ENCODE data around the gene CDK5RAP1.
A peak's percentile ranks its signal among the peaks of the same experiment; 100 is the strongest.

The CDK5RAP1 gene

DNA sequence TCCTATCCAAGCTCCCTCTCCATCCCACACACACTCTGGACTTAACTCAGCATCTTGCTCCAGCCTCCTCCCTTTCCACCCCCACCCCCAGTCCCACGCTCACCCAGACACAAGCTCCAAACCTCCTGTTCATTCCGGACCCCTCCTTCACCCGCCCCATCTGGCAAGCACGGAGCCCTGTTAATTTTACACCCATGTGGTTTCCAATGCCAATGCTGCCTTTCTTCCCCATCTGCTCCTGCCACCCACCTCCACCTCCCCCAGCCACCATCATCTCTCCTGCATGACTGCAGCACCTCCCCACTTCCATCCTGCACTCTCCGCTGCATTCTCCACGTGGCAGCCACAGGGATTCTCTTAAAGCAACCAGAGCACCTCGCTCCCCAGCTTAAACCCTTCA lies 9.9 kb upstream of the CDK5RAP1 start:
- DNase-seq (ENCODE audit: low spot score in 2 of 2) (no peak), ATAC-seq (replicated peaks; ENCODE audit: extremely low read depth, poor library complexity, severe bottlenecking) (no peak)
- peak overlapping the region; percentile 58 for H3K27ac Mint-ChIP-seq (ENCODE audit: low read depth)
- peaks cover 2% of the 10 kb centered on the region for H3K36me3 Mint-ChIP-seq (ENCODE audit: insufficient read depth)
- no peak overlapping the region for H3K4me3 Mint-ChIP-seq
- no peaks in the 10 kb centered on the region for H3K9me3 Mint-ChIP-seq
- H3K27me3 Mint-ChIP-seq: no peaks in the 10 kb centered on the region
- H3K4me1 Mint-ChIP-seq: peaks cover 9% of the 10 kb centered on the region

DNA sequence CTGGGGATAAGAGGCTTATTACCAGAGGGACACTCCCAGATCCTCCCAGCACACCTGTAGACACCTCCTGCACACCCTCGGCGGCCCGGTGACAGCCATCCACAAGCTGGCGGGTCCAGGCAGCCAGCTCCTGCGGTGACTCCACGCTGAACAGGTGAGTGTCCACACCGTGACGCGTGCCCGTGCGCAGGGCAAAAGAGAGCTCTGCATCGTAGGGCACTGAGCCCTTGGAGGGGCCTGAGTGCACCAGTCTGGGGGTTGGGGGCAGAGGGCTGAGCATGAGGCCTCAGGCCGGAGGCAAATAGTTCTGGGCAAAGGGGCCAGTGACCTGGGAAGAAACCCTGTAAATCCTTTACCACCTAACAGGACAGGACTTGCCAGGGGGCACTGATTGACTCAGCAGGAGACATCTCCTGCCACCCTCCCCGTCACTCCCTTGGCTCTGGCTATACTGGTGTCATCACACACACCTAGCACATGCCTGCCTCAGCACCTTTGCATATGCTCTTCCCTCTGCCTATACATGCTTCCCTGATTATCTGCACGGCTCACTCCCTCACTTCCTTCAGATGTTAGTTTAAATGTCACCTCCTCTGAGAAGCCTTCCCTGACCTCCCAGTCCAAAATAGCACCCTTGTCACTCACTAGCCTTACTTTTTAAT lies 8.9 kb upstream of the CDK5RAP1 start:
- H3K4me1 Mint-ChIP-seq: peaks cover 9% of the 10 kb centered on the region
- no peak overlapping the region for H3K4me3 Mint-ChIP-seq

GRCh38 chr20:33408716-33409654 lies 7.7 kb upstream of the CDK5RAP1 start:
- Mint-ChIP-seq H3K4me3 (no peak overlapping the region), H3K9me3 (no peaks in the 10 kb centered on the region), H3K27me3 (no peaks in the 10 kb centered on the region), H3K27ac (ENCODE audit: low read depth) (no peak overlapping the region), H3K4me1 (peaks cover 13% of the 10 kb centered on the region), H3K36me3 (ENCODE audit: insufficient read depth) (peaks cover 2% of the 10 kb centered on the region)
- DNase-seq (ENCODE audit: low spot score in 2 of 2) (no peak), ATAC-seq (replicated peaks; ENCODE audit: extremely low read depth, poor library complexity, severe bottlenecking) (no peak)

More for the DNA sequence above, 8.9 kb upstream of the CDK5RAP1 start:
- no peak for ATAC-seq (replicated peaks; ENCODE audit: extremely low read depth, poor library complexity, severe bottlenecking)
- no peak for DNase-seq (ENCODE audit: low spot score in 2 of 2)
- H3K27ac Mint-ChIP-seq (ENCODE audit: low read depth): peak overlapping the region; percentile 58
- no peaks in the 10 kb centered on the region for H3K27me3 Mint-ChIP-seq
- no peaks in the 10 kb centered on the region for H3K9me3 Mint-ChIP-seq
- peaks cover 2% of the 10 kb centered on the region for H3K36me3 Mint-ChIP-seq (ENCODE audit: insufficient read depth)

DNA sequence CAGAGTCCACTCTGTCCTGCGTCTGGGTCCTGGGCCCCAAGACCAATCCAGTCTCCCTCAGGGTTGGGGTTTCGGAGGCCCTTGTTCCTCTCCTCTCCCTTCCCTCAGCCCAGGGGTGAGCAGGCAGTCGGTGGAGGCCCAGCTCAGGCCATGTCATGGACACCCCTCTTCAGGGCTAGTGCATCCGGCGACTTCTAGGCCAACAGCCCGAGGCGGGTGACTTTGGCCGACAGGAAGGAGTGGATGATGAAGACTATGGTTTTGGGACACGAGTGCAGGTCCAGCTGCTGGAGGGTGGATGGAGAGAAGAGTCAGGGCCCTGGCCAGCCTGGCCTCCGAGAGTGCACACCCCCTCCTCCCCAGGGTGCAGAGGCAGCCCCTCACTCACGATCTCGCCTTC lies 7.0 kb upstream of the CDK5RAP1 start:
- Mint-ChIP-seq H3K27me3 (no peaks in the 10 kb centered on the region), H3K36me3 (ENCODE audit: insufficient read depth) (peaks cover 2% of the 10 kb centered on the region), H3K9me3 (no peaks in the 10 kb centered on the region), H3K4me3 (no peak overlapping the region), H3K4me1 (peaks cover 18% of the 10 kb centered on the region), H3K27ac (ENCODE audit: low read depth) (no peak overlapping the region)
- ATAC-seq (replicated peaks; ENCODE audit: extremely low read depth, poor library complexity, severe bottlenecking) (no peak), DNase-seq (ENCODE audit: low spot score in 2 of 2) (no peak)

DNA sequence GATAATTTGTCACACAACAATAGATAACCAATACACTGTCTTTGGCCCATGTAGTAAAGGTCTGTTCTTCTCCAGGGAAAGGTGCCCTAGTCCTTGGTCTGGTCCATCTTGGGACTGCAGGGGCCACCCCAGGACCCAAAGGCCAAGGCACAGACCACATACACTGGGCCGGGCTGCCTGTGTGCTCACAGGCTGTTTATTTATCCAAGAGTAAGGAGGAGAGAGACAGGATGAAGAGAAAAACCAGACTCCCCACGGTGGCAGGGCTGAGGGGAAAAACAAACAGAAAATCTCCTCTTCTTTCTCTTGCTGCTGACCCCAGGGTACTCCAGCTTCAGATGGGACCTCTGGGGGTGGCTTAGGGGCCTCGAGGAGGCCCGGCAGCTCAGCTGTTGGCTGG lies 6.5 kb upstream of the CDK5RAP1 start:
- H3K36me3 Mint-ChIP-seq (ENCODE audit: insufficient read depth): peaks cover 2% of the 10 kb centered on the region
- no peaks in the 10 kb centered on the region for H3K9me3 Mint-ChIP-seq
- no peak overlapping the region for H3K4me3 Mint-ChIP-seq
- H3K27ac Mint-ChIP-seq (ENCODE audit: low read depth): no peak overlapping the region
- DNase-seq (ENCODE audit: low spot score in 2 of 2) (no peak), ATAC-seq (replicated peaks; ENCODE audit: extremely low read depth, poor library complexity, severe bottlenecking) (no peak)
- peaks cover 18% of the 10 kb centered on the region for H3K4me1 Mint-ChIP-seq
- H3K27me3 Mint-ChIP-seq: no peaks in the 10 kb centered on the region

DNA sequence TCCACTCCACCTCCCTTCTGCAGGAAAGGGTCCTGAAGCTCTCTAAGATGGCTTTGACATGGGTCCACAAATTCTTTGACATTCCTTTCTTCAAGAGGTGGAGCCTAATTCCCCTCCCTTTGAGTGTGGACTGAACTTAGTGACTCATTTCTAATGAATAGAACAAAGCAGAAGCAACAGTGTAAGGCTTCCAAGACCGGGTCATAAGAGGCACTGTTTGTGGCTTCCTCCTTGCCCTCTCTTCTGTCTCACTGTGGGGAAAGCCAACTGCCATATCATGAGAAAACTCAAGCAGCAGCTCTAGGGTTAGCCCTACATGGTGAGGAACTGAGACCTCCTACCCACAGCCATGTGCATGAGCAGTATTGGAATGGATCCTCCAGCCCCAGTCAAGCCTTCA lies 5.9 kb upstream of the CDK5RAP1 start:
- H3K27ac Mint-ChIP-seq (ENCODE audit: low read depth): no peak overlapping the region
- no peaks in the 10 kb centered on the region for H3K27me3 Mint-ChIP-seq
- peaks cover 2% of the 10 kb centered on the region for H3K36me3 Mint-ChIP-seq (ENCODE audit: insufficient read depth)
- peaks cover 23% of the 10 kb centered on the region for H3K4me1 Mint-ChIP-seq
- no peaks in the 10 kb centered on the region for H3K9me3 Mint-ChIP-seq
- no peak overlapping the region for H3K4me3 Mint-ChIP-seq
- DNase-seq (ENCODE audit: low spot score in 2 of 2): no peak
- ATAC-seq (replicated peaks; ENCODE audit: extremely low read depth, poor library complexity, severe bottlenecking): no peak

GRCh38 chr20:33404281-33404680 lies 3.0 kb upstream of the CDK5RAP1 start:
- peak overlapping the region; percentile 4 for H3K4me3 Mint-ChIP-seq

DNA sequence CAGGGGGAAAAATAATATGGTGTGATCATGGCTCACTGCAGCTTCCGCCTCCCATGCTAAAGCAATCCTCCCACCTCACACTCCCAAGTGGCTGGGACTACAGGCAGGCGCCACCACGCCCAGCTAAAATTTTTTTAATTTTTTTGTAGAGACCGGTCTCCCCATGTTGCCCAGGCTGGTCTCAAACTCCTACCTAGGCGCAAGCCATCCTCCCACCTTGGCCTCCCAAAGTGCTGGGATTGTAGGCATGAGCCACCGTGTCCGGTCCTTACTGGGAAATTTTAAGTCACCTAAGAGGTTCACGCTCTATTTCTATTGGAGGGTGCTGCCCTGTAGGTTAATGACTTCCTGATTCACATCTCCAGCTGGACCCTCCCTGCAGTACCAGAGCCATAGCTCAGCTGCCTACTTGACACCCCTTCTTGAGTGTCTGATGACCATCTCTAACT lies 626 bp upstream of the CDK5RAP1 start:
- ATAC-seq (replicated peaks; ENCODE audit: extremely low read depth, poor library complexity, severe bottlenecking) (no peak), DNase-seq (ENCODE audit: low spot score in 2 of 2) (no peak)
- H3K9me3 Mint-ChIP-seq: no peaks in the 10 kb centered on the region
- H3K4me1 Mint-ChIP-seq: peaks cover 51% of the 10 kb centered on the region
- H3K36me3 Mint-ChIP-seq (ENCODE audit: insufficient read depth): peaks cover 6% of the 10 kb centered on the region
- H3K27ac Mint-ChIP-seq (ENCODE audit: low read depth): peak overlapping the region; percentile 90
- no peaks in the 10 kb centered on the region for H3K27me3 Mint-ChIP-seq
- H3K4me3 Mint-ChIP-seq: peak overlapping the region; percentile 99

More at GRCh38 chr20:33404281-33404680, 3.0 kb upstream of the CDK5RAP1 start:
- Mint-ChIP-seq H3K27ac (ENCODE audit: low read depth) (no peak overlapping the region), H3K9me3 (no peaks in the 10 kb centered on the region), H3K27me3 (no peaks in the 10 kb centered on the region), H3K36me3 (ENCODE audit: insufficient read depth) (peaks cover 3% of the 10 kb centered on the region), H3K4me1 (peaks cover 38% of the 10 kb centered on the region)
- ATAC-seq (replicated peaks; ENCODE audit: extremely low read depth, poor library complexity, severe bottlenecking) (no peak), DNase-seq (ENCODE audit: low spot score in 2 of 2) (no peak)

DNA sequence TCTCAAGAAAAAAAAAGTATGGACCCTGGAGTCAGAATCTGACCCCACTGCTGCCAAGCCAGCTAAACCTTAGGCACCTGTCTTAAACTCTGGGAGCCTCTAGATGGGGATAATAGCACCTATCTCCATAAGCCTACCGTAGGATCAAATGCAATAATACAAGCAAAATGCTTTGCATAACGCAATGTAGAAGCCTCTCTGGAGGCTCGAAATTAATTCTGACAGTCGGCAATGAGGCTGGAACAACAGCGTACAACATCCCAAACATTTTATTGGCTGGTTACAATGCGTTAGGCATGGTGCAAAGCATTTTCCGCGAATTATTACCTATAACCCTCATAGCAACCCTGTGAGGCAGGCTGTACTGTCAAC lies 521 bp downstream of the CDK5RAP1 start:
- no peaks in the 10 kb centered on the region for H3K27me3 Mint-ChIP-seq
- H3K9me3 Mint-ChIP-seq: no peaks in the 10 kb centered on the region
- DNase-seq (ENCODE audit: low spot score in 2 of 2) (no peak), ATAC-seq (replicated peaks; ENCODE audit: extremely low read depth, poor library complexity, severe bottlenecking) (peak; percentile 24)
- H3K4me1 Mint-ChIP-seq: peaks cover 55% of the 10 kb centered on the region
- H3K4me3 Mint-ChIP-seq: peak overlapping the region; percentile 99
- peak overlapping the region; percentile 90 for H3K27ac Mint-ChIP-seq (ENCODE audit: low read depth)
- peaks cover 15% of the 10 kb centered on the region for H3K36me3 Mint-ChIP-seq (ENCODE audit: insufficient read depth)

- H3K9me3 Mint-ChIP-seq: no peaks in the 10 kb centered on the region
- H3K36me3 Mint-ChIP-seq (ENCODE audit: insufficient read depth): peaks cover 22% of the 10 kb centered on the region
- H3K4me3 Mint-ChIP-seq: peak overlapping the region; percentile 99
Measured at GRCh38 chr20:33399924-33400323, 1.4 kb downstream of the CDK5RAP1 start.

DNA sequence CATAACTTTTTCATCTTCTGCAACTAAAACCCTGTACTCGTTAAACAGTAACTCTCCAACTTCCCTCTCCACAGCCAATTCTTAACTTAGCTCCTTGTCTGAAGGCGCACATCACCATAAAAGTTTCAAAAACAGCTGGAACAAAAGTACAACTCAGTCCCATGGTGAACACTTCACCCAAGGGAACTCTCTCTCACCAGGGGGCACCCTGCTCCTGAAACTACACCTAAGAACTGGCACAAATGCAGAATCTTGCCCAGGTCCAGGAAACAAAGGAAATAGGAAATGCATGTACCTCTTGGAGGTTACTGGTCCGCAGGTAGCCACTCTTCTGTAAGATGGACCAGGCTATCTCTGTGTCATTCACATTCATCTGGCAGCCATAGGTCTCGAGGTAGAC lies 6.6 kb downstream of the CDK5RAP1 start:
- ATAC-seq (replicated peaks; ENCODE audit: extremely low read depth, poor library complexity, severe bottlenecking) (no peak), DNase-seq (ENCODE audit: low spot score in 2 of 2) (no peak)
- peaks cover 27% of the 10 kb centered on the region for H3K4me1 Mint-ChIP-seq
- H3K9me3 Mint-ChIP-seq: no peaks in the 10 kb centered on the region
- H3K4me3 Mint-ChIP-seq: no peak overlapping the region
- H3K27ac Mint-ChIP-seq (ENCODE audit: low read depth): peak overlapping the region; percentile 76
- peaks cover 59% of the 10 kb centered on the region for H3K36me3 Mint-ChIP-seq (ENCODE audit: insufficient read depth)
- H3K27me3 Mint-ChIP-seq: no peaks in the 10 kb centered on the region

More at GRCh38 chr20:33399924-33400323, 1.4 kb downstream of the CDK5RAP1 start:
- Mint-ChIP-seq H3K4me1 (peaks cover 56% of the 10 kb centered on the region), H3K27me3 (no peaks in the 10 kb centered on the region), H3K27ac (ENCODE audit: low read depth) (no peak overlapping the region)
- DNase-seq (ENCODE audit: low spot score in 2 of 2) (no peak), ATAC-seq (replicated peaks; ENCODE audit: extremely low read depth, poor library complexity, severe bottlenecking) (no peak)

GRCh38 chr20:33393609-33394008 lies 7.7 kb downstream of the CDK5RAP1 start:
- Mint-ChIP-seq H3K4me3 (no peak overlapping the region), H3K27ac (ENCODE audit: low read depth) (no peak overlapping the region), H3K4me1 (peaks cover 19% of the 10 kb centered on the region), H3K9me3 (no peaks in the 10 kb centered on the region), H3K36me3 (ENCODE audit: insufficient read depth) (peaks cover 61% of the 10 kb centered on the region), H3K27me3 (no peaks in the 10 kb centered on the region)
- ATAC-seq (replicated peaks; ENCODE audit: extremely low read depth, poor library complexity, severe bottlenecking) (no peak), DNase-seq (ENCODE audit: low spot score in 2 of 2) (no peak)

All from central memory CD8-positive, alpha-beta T cell (primary cell).